Frontal cortex (tissue), 4 donors: Measurements from ENCODE around the gene TMEM244. TPM values are rescaled to one million over a fixed set of nuclear protein-coding genes. Genes with fewer than 3 reads are reported as not detected.
"Not testable (repeated sequence)": the region's sequence is repeated elsewhere in the genome, so short reads cannot be mapped to it uniquely, and the experiment has no call there.

ENCODE experiments used
- DNase-seq, 2 donors: peaks; one replicate each; pipeline ENCODE4 v3.0.0; 2012; ENCODE audit warnings: low spot score in 2 of 2
- FAIRE-seq: peaks from 2 replicates; lab custom pipeline; 2012; peaks lifted over from hg19 to GRCh38; lab: Jason Lieb, UNC
- small RNA-seq: library from RNA; depleted of rRNA; stranded (forward); fragments of <200 nt; gene quantifications from one replicate; pipeline ENCODE3, GENCODE V24; 2014
- total RNA-seq: library from RNA; depleted of rRNA; stranded (reverse); fragments of >200 nt; gene quantifications from one replicate; pipeline ENCODE4 v1.2.3, GENCODE V29; 2014
- donor health status: control.
- donor health status: control.
- donor health status: control.

The TMEM244 gene
- total RNA-seq, 1 donor from 2014 or later: 1.2 TPM

DNA sequence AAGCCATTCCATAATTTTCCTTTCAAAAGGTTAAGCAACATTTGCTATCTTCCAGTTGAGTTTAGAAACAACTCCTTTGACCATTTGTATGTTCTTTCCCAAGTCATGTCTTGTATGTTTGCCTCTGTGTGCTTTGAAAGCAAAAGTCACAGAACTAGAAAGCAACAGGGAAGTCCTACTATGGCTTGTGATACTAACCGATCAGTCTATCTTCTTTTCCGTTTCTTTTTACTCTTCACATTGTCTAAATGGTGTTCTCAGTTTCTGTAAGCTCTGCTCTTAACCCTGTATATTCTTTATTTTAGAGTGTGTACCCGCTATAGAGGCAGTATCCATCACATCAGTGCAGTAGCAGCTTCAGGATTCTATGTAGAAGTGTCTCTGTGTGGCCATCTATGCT lies 32.9 kb downstream of the TMEM244 start:
- DNase-seq: no peak
- no peak for FAIRE-seq

DNA sequence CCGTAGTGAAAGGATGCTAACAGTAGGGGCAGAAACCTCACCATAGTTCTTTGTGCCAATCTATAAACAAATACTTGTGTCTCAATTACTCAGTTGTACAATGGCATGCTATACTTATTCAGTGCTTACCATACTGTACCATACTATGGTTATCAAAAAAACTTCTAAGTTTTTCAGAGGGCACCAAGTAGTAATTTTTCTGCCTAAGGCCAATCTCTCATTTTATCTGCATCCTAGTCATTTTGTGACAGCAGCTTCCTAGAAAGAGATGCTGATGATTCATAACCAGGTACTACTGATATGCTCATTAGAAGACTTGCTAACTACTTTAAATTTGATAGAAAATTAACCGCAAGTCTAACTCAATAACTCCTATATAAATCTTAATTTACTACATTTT lies 42.9 kb downstream of the TMEM244 start:
- no peak for FAIRE-seq
- DNase-seq: no peak

DNA sequence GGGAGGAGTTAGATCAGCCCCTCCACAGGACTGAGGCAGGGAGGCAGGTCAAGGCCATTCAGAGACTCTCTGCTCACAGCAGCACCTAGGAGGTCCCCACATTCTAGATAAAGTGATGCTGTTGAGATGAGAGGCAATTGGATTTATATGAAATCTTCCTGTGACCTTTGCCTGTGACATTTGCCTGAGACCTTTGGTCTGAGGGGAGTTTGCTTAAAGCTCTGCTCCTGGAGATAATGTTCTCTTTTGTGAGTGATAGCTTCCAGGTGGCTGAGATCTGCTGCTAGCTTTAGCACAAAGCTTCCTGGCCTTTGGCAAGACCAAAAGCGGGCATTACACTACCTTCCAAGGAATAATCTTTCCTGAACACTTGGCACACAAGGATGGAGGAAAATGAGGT lies 43.3 kb downstream of the TMEM244 start:
- no peak for FAIRE-seq
- no peak for DNase-seq

DNA sequence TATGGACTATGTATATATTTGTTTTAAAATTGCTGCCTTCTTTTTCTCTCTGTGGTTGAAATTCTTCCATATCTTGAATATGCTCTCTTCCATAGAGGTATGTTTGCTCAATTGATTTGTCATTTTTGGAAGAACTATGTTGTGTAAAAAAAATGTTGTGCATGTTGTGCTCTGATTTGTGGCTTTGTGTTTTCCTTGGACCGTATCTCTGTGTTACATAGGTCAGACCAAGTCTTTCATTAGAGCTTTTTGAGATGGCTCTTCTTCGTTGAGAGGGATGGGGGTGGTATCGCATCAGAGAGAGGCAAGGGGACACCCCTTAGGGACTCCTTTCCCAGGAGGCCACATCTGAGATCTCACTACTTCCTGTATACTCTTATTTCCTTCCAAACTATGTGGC lies 43.8 kb downstream of the TMEM244 start:
- no peak for FAIRE-seq
- no peak for DNase-seq

DNA sequence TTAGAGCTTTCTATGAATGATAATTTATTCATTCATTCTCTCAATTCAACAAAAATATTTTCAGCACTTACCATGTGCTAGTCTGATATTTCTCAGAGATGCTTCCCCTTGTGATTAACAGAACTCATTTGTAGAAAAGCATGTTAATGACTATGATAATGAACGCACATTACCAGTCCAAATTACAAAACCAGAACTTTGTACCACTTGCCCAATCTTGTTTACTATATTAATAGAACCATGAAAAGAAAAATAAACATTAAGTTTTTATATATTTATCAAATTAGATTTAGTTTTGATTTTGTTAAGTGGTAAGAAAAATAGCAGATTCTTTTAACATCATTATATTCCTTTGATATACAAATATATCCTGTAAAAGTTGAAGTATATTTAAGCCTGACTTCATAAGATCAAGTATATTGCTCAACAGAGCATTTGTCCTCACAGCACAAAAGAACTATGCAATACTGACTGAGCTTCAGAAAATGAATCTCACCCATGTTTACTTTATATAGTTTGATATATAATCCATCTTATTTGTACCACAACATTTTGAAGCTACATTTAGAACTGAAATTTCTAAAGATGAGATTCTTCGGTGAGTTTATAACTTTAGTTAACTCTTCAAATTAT lies 48.9 kb downstream of the TMEM244 start:
- FAIRE-seq (no peak), DNase-seq (no peak)

DNA sequence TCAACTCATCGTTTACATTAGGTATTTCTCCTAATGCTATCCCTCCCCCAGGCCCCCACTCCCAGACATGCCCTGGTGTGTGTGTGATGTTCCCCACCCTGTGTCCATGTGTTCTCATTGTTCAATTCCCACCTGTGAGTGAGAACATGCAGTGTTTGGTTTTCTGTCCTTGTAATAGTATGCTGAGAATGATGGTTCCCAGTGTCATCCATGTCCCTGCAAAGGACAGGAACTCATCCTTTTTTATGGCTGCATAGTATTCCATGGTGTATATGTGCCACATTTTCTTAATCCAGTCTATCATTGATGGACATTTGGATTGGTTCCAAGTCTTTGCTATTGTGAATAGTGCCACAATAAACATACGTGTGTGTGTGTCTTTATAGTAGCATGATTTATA lies 54.0 kb downstream of the TMEM244 start:
- not testable (repeated sequence) for DNase-seq, FAIRE-seq

DNA sequence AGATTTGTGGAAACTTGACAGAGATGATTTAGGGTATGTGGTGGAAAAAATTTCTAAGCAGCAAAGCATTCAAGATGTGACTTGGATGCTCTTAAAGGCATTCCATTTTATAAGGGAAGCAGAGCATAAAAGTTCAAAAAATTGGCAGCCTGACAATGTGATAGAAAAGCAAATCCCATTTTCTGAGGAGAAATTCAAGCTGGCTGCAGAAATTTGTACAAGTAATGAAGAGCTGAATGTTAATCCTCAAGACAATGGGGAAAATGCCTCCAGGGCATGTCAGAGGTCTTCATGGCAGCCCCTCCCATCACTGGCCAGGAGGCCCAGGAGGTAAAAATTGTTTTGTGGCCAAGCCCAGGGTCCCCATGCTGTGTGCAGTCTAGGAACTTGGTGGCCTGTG lies 58.2 kb downstream of the TMEM244 start:
- DNase-seq, FAIRE-seq: not testable (repeated sequence)

DNA sequence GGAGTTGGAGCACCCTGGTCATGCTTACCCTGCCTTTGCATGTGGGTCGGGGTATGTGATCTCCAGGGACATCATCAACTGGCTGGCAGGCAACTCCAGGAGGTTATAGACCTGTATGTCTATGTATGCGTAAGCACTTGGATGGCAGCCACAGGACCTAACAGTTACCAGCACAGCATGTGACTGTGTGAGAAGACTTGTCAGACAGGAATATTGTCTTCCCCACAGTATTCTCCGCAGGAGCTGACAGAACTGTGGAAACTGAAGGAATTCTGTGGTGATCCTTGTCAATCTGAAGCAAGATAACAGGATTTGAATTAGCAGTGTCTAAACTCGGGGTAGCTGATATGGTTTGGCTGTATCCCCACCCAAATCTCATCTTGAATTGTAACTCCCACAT lies 59.2 kb downstream of the TMEM244 start:
- no peak for DNase-seq
- no peak for FAIRE-seq

DNA sequence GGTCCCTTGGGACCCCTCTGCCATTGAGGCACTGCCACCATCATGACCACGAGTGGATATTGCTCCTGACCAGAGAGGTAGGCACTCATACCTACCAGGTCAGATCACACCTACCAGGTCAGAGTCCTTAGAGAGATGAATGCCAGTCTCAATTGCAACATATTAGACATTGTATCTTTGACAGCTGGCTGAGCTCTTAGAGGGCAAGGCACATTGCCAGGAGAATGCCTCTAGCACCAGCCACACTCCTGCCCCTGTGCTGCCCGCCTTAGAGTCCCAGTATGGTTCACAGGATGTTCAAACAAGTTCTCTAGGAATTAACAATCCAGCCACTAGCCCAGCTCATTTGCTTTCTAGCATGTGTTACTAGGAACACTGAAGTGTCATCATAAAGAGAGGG lies 65.9 kb downstream of the TMEM244 start:
- DNase-seq (no peak), FAIRE-seq (no peak)

DNA sequence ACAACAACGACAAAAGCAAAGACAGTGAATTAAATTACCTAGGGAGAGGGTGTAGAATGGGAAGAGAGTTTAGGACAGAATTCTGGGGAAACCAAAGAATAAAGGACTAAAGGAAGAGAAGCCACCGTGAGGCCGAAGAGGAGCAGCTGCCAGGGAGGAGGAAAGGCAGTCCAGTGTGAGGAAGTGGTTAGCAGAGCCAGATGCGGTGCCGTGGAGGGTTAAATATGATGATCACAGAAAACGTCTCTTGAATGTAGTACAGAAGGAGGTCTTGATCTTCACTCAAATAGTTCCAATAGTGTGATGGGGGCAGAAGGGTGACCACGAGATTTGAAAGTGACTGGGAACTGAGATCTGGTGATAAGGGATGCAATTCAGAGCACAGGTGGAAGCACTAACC lies 67.7 kb downstream of the TMEM244 start:
- no peak for FAIRE-seq
- DNase-seq: no peak

DNA sequence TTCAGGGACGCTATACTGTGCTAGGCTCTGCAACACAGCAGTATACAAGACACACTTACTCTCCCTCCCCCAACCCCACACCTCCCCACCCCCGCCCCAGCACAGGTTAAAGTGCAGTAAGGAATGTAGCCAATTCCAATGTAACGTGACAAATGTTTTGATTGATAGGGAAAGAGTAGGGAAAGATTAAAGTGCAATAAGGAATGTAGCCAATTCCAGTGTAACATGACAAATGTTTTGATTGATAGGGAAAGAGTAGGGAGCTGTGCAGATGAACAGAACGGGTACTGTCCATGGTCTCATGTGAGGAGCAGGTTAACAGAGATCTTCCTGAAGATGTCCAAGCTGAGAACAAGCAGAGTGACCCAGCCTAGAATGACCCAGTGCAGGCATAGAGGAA lies 69.1 kb downstream of the TMEM244 start:
- DNase-seq (no peak), FAIRE-seq (no peak)

DNA sequence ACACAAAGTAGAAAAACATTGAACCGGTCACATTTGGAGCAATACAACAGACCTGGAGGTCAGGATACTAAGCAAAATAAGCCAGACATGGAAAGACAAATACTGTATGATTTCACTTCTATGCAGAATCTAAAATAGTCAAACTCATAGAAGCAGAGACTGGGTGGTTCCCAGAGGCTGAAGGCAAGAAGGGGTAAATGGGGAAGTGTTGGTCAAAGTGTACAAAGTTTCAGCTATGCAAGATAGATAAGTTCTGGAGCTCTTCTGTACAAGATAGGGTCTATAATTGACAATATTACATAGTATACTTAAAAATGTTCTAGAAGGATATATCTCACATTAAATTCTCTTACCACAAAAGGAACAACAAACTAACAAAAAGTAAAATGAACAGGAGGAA lies 70.3 kb downstream of the TMEM244 start:
- FAIRE-seq (no peak), DNase-seq (no peak)

DNA sequence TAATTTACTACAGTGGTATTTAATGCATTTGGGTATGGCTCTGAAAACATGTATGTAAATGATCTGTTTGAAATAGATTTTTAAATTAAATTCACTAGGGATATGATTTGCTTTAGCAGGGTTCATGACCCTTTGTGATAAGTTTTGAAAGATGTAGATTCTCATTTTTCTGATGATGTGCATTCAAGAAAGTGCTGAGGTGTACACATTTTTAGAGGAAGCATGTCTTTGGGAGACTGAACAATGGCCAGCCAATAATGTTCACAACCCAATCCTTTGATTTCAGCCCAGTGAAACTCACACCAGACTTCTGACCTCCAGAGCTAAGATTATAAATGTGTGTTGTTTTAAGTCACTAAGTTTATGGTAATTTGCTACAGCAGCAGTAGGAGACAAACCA lies 71.1 kb downstream of the TMEM244 start:
- FAIRE-seq (no peak), DNase-seq (no peak)

DNA sequence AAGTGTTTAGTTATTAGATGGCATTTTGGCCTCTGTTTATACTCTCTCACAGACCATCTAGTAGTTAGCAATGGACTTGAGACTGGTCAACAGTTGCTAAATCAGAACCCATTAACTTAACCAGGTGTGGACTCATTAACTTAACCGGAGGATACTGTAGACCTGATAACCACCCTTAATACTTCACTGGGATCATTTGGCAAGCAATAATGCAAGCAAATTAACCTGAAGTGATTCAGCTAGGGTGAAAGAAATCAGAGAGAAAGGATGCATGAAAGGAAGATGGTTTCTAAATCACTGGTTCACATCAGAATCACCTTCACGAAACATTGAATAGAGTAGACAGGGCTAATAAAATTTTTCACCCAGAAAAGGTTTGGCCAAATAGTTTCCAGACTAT lies 73.3 kb downstream of the TMEM244 start:
- no peak for FAIRE-seq
- DNase-seq: no peak

DNA sequence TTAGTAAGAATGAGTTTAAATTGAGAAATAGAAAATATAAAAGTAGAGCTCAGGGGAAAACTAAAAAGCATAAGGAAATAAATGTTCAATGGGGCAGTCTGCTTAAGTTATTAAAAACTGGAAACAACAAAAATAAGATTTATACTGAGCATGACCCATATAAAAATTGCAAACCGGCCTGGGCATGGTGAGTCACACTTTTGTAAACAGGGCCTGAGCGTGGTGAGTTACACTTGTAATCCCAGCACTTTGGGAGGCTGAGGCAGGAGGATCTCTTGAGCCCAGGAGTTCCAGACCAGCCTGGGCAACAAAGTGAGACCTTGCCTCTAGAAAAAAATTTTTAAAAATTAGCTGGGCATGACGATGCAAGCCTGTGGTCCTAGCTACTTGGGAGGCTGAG lies 74.6 kb downstream of the TMEM244 start:
- DNase-seq: no peak
- FAIRE-seq: no peak

DNA sequence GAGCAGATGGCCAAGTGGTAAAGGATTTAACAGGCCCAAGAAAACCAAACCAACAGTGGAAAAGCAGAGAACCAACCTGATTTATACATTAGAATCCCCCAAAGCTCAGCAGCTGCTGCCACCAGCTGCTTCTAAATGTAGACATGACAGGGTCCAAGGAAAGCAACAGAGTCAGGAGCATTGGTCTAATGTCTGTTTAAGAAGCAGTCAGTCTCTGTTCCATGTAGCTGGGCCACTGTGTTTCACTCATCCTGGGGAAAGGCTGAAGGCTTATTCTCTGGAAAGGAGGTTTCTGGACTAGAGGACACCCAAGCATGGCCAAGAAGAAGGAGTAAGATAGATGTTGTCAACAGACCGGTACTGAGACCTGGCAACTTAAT lies 75.4 kb downstream of the TMEM244 start:
- no peak for DNase-seq
- no peak for FAIRE-seq

DNA sequence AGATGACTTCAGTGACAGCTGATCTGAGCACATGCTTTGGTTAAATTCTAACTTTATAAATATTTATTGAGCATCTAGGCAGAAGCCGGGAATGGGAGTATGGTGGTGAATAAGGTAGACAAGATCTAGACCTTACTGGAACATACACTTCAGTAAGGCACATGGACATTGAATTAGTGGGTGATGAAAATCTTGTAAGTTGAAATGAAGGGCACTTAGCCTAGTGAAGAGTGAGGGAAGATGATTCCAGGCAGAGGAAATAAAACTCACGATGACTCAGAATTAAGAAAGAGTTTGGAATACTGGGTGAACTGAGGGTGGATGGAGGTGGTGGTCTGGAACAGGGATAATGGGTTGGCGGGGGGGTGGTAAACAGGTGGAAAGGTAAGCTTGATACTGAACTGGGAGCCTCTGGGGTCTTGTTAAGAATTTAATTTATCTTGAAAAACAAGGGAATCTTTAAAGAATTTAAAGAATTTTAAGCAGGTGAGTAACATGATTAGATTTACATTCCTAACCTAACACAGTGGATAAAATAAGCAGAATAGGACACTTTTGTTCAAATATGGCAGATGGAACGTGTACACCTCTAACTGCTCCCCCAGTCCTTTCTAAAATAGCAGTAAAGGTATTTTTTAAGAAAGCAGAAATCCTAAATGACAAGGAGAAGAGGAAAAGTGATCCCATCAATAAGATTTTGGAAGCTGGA lies 75.9 kb downstream of the TMEM244 start:
- DNase-seq (no peak), FAIRE-seq (no peak)

Small RNA genes lying within 50 kb of the gene (small RNA-seq; reads per million reads assigned to genes)
- not detected for gene AL451046.2

Other genes with a start within 250 kb of the TMEM244 start
- 10.2 TPM for gene ARHGAP18, start 151.1 kb downstream of the TMEM244 start, total RNA-seq
- 46.1 TPM for gene L3MBTL3, start 157.3 kb upstream of the TMEM244 start, total RNA-seq